PC-9 (cell line): ENCODE results near the gene ANXA3.

ENCODE experiments used
- EZH2 ChIP-seq: fragments of 200-600 bp; sonication (generic); IDR thresholded peaks from 2 replicates; pipeline ENCODE4 v1.8.0; 2017; ENCODE audit warnings: antibody characterized with exemption, low read depth
- TF ChIP-seq, protein P1 (sequence below): fragments of 200-600 bp; sonication (generic); conservative IDR thresholded peaks from 2 replicates; pipeline ENCODE4 v1.6.1; 2017; ENCODE audit warnings: mixed run types, antibody characterized with exemption, mild to moderate bottlenecking, moderate library complexity

DNA sequence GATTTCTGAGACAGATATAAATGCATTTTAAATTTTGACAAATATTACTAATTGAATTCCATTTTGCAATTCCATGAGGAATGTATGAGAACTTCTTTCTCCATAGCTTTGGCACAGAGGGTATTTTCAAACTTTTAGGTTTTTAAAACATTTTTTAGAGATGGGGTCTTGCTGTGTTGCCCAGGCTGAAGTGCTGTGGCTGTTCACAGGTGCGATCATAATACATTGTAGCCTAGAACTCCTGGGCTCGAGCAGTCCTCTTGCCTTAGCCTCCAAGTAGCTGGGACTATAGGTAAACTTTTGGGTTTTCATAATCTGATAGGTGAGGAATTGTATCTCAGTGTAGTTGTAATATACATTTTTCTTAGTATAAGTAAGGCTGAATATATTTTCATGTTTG, 53.4 kb downstream of the ANXA3 start:
- TF ChIP-seq, protein P1, sequence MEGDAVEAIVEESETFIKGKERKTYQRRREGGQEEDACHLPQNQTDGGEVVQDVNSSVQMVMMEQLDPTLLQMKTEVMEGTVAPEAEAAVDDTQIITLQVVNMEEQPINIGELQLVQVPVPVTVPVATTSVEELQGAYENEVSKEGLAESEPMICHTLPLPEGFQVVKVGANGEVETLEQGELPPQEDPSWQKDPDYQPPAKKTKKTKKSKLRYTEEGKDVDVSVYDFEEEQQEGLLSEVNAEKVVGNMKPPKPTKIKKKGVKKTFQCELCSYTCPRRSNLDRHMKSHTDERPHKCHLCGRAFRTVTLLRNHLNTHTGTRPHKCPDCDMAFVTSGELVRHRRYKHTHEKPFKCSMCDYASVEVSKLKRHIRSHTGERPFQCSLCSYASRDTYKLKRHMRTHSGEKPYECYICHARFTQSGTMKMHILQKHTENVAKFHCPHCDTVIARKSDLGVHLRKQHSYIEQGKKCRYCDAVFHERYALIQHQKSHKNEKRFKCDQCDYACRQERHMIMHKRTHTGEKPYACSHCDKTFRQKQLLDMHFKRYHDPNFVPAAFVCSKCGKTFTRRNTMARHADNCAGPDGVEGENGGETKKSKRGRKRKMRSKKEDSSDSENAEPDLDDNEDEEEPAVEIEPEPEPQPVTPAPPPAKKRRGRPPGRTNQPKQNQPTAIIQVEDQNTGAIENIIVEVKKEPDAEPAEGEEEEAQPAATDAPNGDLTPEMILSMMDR, result no peak
- no peak for TF ChIP-seq EZH2
